GM23248 (cell line): Measurements from ENCODE around the gene UPF2. TPM values are rescaled to one million over a fixed set of nuclear protein-coding genes. Genes with fewer than 3 reads are reported as not detected.

ENCODE experiments used
- DNase-seq: peaks from one replicate; pipeline ENCODE4 v3.0.0-alpha.2; 2015
- H2AFZ ChIP-seq: fragments of 200-600 bp; sonication (generic); 2 replicates; pipeline ENCODE4 v1.6.1; 2016; ENCODE audit warnings: antibody characterized with exemption
- H3F3A ChIP-seq: fragments of 200-600 bp; sonication (generic); 2 replicates; pipeline ENCODE4 v1.6.1; 2016; ENCODE audit warnings: mild to moderate bottlenecking, antibody characterized with exemption, mixed run types; ENCODE audit not compliant: insufficient read depth
- H3K27ac ChIP-seq: fragments of 200-600 bp; sonication (generic); 2 replicates; pipeline ENCODE4 v1.5.1; 2016; ENCODE audit warnings: mild to moderate bottlenecking
- H3K27me3 ChIP-seq: fragments of 200-600 bp; sonication (generic); replicated peaks from 2 replicates; pipeline ENCODE4 v1.6.1; 2016; ENCODE audit warnings: mild to moderate bottlenecking; ENCODE audit not compliant: insufficient read depth
- H3K36me3 ChIP-seq: fragments of 200-600 bp; sonication (generic); 2 replicates; pipeline ENCODE4 v1.6.1; 2016; ENCODE audit warnings: low read depth, mild to moderate bottlenecking
- H3K4me1 ChIP-seq: fragments of 200-600 bp; sonication (generic); 2 replicates; pipeline ENCODE4 v1.6.1; 2016; ENCODE audit warnings: mild to moderate bottlenecking; ENCODE audit not compliant: insufficient read depth
- H3K4me2 ChIP-seq: fragments of 200-600 bp; sonication (generic); one replicate; pipeline ENCODE4 v1.6.1; 2016; ENCODE audit warnings: mild to moderate bottlenecking; ENCODE audit not compliant: unreplicated experiment
- H3K4me3 ChIP-seq: fragments of 200-600 bp; sonication (generic); 2 replicates; pipeline ENCODE4 v1.5.1; 2016; ENCODE audit warnings: mild to moderate bottlenecking
- H3K79me2 ChIP-seq: fragments of 200-600 bp; sonication (generic); 2 replicates; pipeline ENCODE4 v1.6.1; 2016; ENCODE audit warnings: mild to moderate bottlenecking; ENCODE audit not compliant: insufficient read depth
- H3K9ac ChIP-seq: fragments of 200-600 bp; sonication (generic); 2 replicates; pipeline ENCODE4 v1.6.1; 2016; ENCODE audit warnings: mild to moderate bottlenecking
- H3K9me2 ChIP-seq: fragments of 200-600 bp; sonication (generic); 2 replicates; pipeline ENCODE4 v1.6.1; 2016; ENCODE audit warnings: mixed run types, mild to moderate bottlenecking, moderate library complexity; ENCODE audit not compliant: insufficient read depth
- H3K9me3 ChIP-seq: fragments of 200-600 bp; sonication (generic); one replicate; pipeline ENCODE4 v1.6.1; 2017; ENCODE audit warnings: low read depth
- H4K20me1 ChIP-seq: fragments of 200-600 bp; sonication (generic); 2 replicates; pipeline ENCODE4 v1.6.0; 2016; ENCODE audit not compliant: insufficient read depth
- EZH2 ChIP-seq: fragments of 200-600 bp; sonication (generic); IDR thresholded peaks from 2 replicates; pipeline ENCODE4 v1.6.1; 2018; ENCODE audit warnings: antibody characterized with exemption, mild to moderate bottlenecking; ENCODE audit not compliant: insufficient read depth, poor library complexity, severe bottlenecking
- EZH2phosphoT487 ChIP-seq: fragments of 200-600 bp; sonication (generic); IDR thresholded peaks from 2 replicates; pipeline ENCODE4 v1.6.1; 2018; ENCODE audit warnings: antibody characterized with exemption, moderate library complexity, mild to moderate bottlenecking, low read depth; ENCODE audit not compliant: insufficient read depth
- WGBS, 2 experiments: methylation state at CpG; one replicate each; pipeline ENCODE4 v1.1.6; 2015 to 2017; ENCODE audit warnings: low lambda C conversion rate in 2 of 2, low coverage in 1 of 2; ENCODE audit errors: missing lambda C conversion rate in 2 of 2; 5-methylcytosine and 5-hydroxymethylcytosine counted together
- in situ Hi-C: fragments of 300-500 bp; cut with MboI; formaldehyde crosslinking; loops from 2 replicates; pipeline ENCODE4 v1.15.0; 2020
- polyA plus RNA-seq: library from polyadenylated mRNA; unstranded; fragments of >200 nt; fragmentation: Nextera tagmentation; extraction: Ambion mirVana; gene quantifications from 2 replicates; pipeline ENCODE4 v1.2.1, GENCODE V29; 2016
- total RNA-seq: library from RNA; depleted of rRNA; stranded (reverse); fragments of >200 nt; shearing (Covaris generic); gene quantifications from 2 replicates; pipeline ENCODE4 v1.2.3, GENCODE V29; 2014

UPF2 gene
- total and polyA plus RNA-seq, 2 experiments from 2014 or later: 12.7 to 14.1 TPM

- in situ Hi-C loops: no loop called here
- H3K4me3 ChIP-seq: no peak overlapping the region
- H3K4me1 ChIP-seq: peaks cover 12% of the 10 kb centered on the region
- no peaks in the 10 kb centered on the region for H4K20me1 ChIP-seq
- no peak for DNase-seq
- no peak overlapping the region for H2AFZ ChIP-seq
- WGBS, 2 experiments: 87 to 91% methylated on average over 14 of the region's 14 CpGs
- H3K9me2 ChIP-seq: no peaks in the 10 kb centered on the region
- no peak overlapping the region for H3K9ac ChIP-seq
- H3K9me3 ChIP-seq: no peaks in the 10 kb centered on the region
- no peaks in the 10 kb centered on the region for H3K36me3 ChIP-seq
- no peak overlapping the region for H3K27ac ChIP-seq
- H3F3A ChIP-seq: no peaks in the 10 kb centered on the region
- TF ChIP-seq EZH2: no peak
- no peak for TF ChIP-seq EZH2phosphoT487
- H3K27me3 ChIP-seq: no peaks in the 10 kb centered on the region
- H3K79me2 ChIP-seq: no peaks in the 10 kb centered on the region
- H3K4me2 ChIP-seq: no peak overlapping the region
Measured at GRCh38 chr10:11882646-11883375, 159.8 kb downstream of the UPF2 start.

GRCh38 chr10:11881477-11882417, 160.9 kb downstream of the UPF2 start:
- 83 to 87% methylated on average over 20 to 21 of the region's 21 CpGs for WGBS, 2 experiments
- Histone ChIP-seq H3K9me2 (no peaks in the 10 kb centered on the region), H3K9ac (no peak overlapping the region), H3K79me2 (no peaks in the 10 kb centered on the region), H4K20me1 (no peaks in the 10 kb centered on the region), H3K9me3 (no peaks in the 10 kb centered on the region), H3K27ac (no peak overlapping the region), H2AFZ (no peak overlapping the region), H3K4me1 (peaks cover 12% of the 10 kb centered on the region), H3K27me3 (no peaks in the 10 kb centered on the region), H3K4me3 (no peak overlapping the region), H3F3A (no peaks in the 10 kb centered on the region), H3K4me2 (no peak overlapping the region), H3K36me3 (no peaks in the 10 kb centered on the region)
- peak; percentile 52 for DNase-seq
- in situ Hi-C loops: no loop called here
- TF ChIP-seq EZH2phosphoT487 (no peak), EZH2 (no peak)

- no peak overlapping the region for H3K4me3 ChIP-seq
- TF ChIP-seq EZH2phosphoT487: no peak
- no peak for TF ChIP-seq EZH2
- H3K4me1 ChIP-seq: peaks cover 15% of the 10 kb centered on the region
- no peaks in the 10 kb centered on the region for H3K36me3 ChIP-seq
- no peak overlapping the region for H3K27ac ChIP-seq
- DNase-seq: no peak
- in situ Hi-C loops: no loop called here
- H2AFZ ChIP-seq: no peak overlapping the region
- no peaks in the 10 kb centered on the region for H3K27me3 ChIP-seq
- no peaks in the 10 kb centered on the region for H3K9me3 ChIP-seq
- no peaks in the 10 kb centered on the region for H3K79me2 ChIP-seq
- H4K20me1 ChIP-seq: no peaks in the 10 kb centered on the region
- WGBS, 2 experiments: 78 to 81% methylated on average over 11 of the region's 11 CpGs
- H3K9me2 ChIP-seq: no peaks in the 10 kb centered on the region
- no peak overlapping the region for H3K4me2 ChIP-seq
- H3F3A ChIP-seq: no peaks in the 10 kb centered on the region
- H3K9ac ChIP-seq: no peak overlapping the region
Measured at GRCh38 chr10:11881030-11881476, 161.6 kb downstream of the UPF2 start.

- no peaks in the 10 kb centered on the region for H3K9me2 ChIP-seq
- in situ Hi-C loops: no loop called here
- no peak for DNase-seq
- H3K4me3 ChIP-seq: no peak overlapping the region
- H3K9me3 ChIP-seq: no peaks in the 10 kb centered on the region
- no peak overlapping the region for H2AFZ ChIP-seq
- no peaks in the 10 kb centered on the region for H3K79me2 ChIP-seq
- no peak for TF ChIP-seq EZH2
- no peak for TF ChIP-seq EZH2phosphoT487
- H3K4me2 ChIP-seq: no peak overlapping the region
- no peaks in the 10 kb centered on the region for H3K27me3 ChIP-seq
- no peaks in the 10 kb centered on the region for H3K36me3 ChIP-seq
- no peaks in the 10 kb centered on the region for H4K20me1 ChIP-seq
- H3K9ac ChIP-seq: no peak overlapping the region
- no peak overlapping the region for H3K27ac ChIP-seq
- WGBS, 2 experiments: 89% methylated on average over 31 of the region's 32 CpGs
- H3F3A ChIP-seq: no peaks in the 10 kb centered on the region
- peaks cover 22% of the 10 kb centered on the region for H3K4me1 ChIP-seq
Measured at GRCh38 chr10:11880151-11881029, 162.2 kb downstream of the UPF2 start.
